Heart right ventricle (tissue), 16 donors: ENCODE data around the gene SPTBN4. TPM values are rescaled to one million over a fixed set of nuclear protein-coding genes. Genes with fewer than 3 reads are reported as not detected.

Experiments used
- ATAC-seq, 8 donors: fragments of 200-7000 bp; cut with Tn5 transposase; one replicate each; pipeline ENCODE4 v1.9.1; 2020; ENCODE audit warnings: mild to moderate bottlenecking in 8 of 8, moderate library complexity in 8 of 8, moderate number of reproducible peaks in 1 of 8
- DNase-seq, 2 donors: peaks; one replicate each; pipeline ENCODE4 v3.0.0-alpha.2; 2020
- H3K27ac ChIP-seq, 10 donors: fragments of 200-600 bp; sonication (generic) in 2 of 10; one replicate each; pipeline versions ENCODE4 v1.5.0 to v1.8.0; 2020 to 2022; ENCODE audit warnings: mild to moderate bottlenecking in 3 of 10
- H3K27me3 ChIP-seq, 7 donors: fragments of 200-600 bp; one replicate each; pipeline ENCODE4 v1.8.0; 2021 to 2022; ENCODE audit warnings: mild to moderate bottlenecking in 2 of 7
- H3K36me3 ChIP-seq, 9 donors: fragments of 200-600 bp; sonication (generic) in 1 of 9; one replicate each; pipeline versions ENCODE4 v1.5.0 to v1.8.0; 2020 to 2022; ENCODE audit warnings: mild to moderate bottlenecking in 2 of 9
- H3K4me1 ChIP-seq, 9 donors: fragments of 200-600 bp; sonication (generic) in 1 of 9; one replicate each; pipeline versions ENCODE4 v1.5.0 to v1.8.0; 2020 to 2022; ENCODE audit warnings: mild to moderate bottlenecking in 4 of 9
- H3K4me3 ChIP-seq, 10 donors: fragments of 200-600 bp; sonication (generic) in 2 of 10; one replicate each; pipeline versions ENCODE4 v1.5.0 to v1.8.0; 2020 to 2022; ENCODE audit warnings: mild to moderate bottlenecking in 7 of 10, moderate library complexity in 2 of 10
- H3K9me3 ChIP-seq, 11 donors: fragments of 200-600 bp in 10 of 11; sonication (generic) in 2 of 11; one replicate each; pipeline versions ENCODE4 v1.5.0 to v1.8.0; 2013 to 2022; ENCODE audit warnings: mild to moderate bottlenecking in 2 of 11, control low read depth in 1 of 11, moderate library complexity in 1 of 11
- CTCF ChIP-seq, 9 donors: fragments of 200-600 bp; sonication (generic) in 2 of 9; IDR thresholded peaks; one replicate each; pipeline versions ENCODE4 v1.5.0 to v1.8.0; 2021 to 2022; ENCODE audit warnings: antibody characterized with exemption in 9 of 9, mild to moderate bottlenecking in 5 of 9, moderate library complexity in 1 of 9
- WGBS, 2 donors: extraction: QIAGEN DNeasy Blood & Tissue Kit; methylation state at CpG; one replicate each; pipeline ENCODE4 v1.1.7; 2013; ENCODE audit warnings: inconsistent platforms in 1 of 2; 5-methylcytosine and 5-hydroxymethylcytosine counted together
- intact Hi-C, 10 donors: fragments of 100-400 bp; cut with DNase I; formaldehyde crosslinking; loops; one replicate each; pipeline versions ENCODE4 v1.11.1 to v1.14.2; 2022
- polyA plus RNA-seq, 2 donors: library from polyadenylated mRNA; stranded (reverse); fragments of 200-250 nt; gene quantifications; one replicate each; pipeline ENCODE4 v1.2.3, GENCODE V29; 2013
- total RNA-seq, 10 donors: library from RNA; stranded (reverse); fragmentation: NEBNext Ultra II Directional in 3 of 10; extraction: Animal tissue kit (Norgen Biotek cat#: 25700) in 3 of 10; gene quantifications; one replicate each; pipeline versions ENCODE4 v1.2.1 to v1.2.4, GENCODE V29; 2021 to 2023
- donor health status: Arrhythmogenic right ventricular cardiomyopathy.
- donor health status: ischemic (EF 13 %, LVEDD 7.1; RV severe dilation, severe dysfunction).
- donor health status: healthy with polysubstance abuse.
- donor health status: DM: no; HTN: yes; CAD: no.
- donor health status: DM: no; HTN: no; CAD: no.
- donor health status: ischemic (EF 25% LVEDD 6.9; RV normal size, moderate dysfunction).
- donor health status: ischemic (EF 25% LVEDD 5.7; RV mildly dilated, moderate dysfunction).
- donor health status: healthy.
- donor health status: DM: yes; HTN: yes; CAD: no.
- donor health status: Ischemic cardiomyopathy.
- donor health status: ischemic (EF 35%, LVEDD 5.7; RV mildly dilated, moderate dysfunction).
- donor health status: nonischemic (EF 11% LVEDD 7.7; RV severe dilation, severe dysfunction).
- donor health status: DM: yes; HTN: yes; CAD: no.
- donor health status: PGD.
- donor health status: ischemic (EF 29% LVEDD 5.4; RV normal size, mild dysfunction).
- donor health status: nonischemic (EF 23%, LVEDD 6.1; RV moderate dilation, normal function).

SPTBN4 gene
- total and polyA plus RNA-seq, 12 donors, result 3.0 to 13.8 (median 4.9) TPM

- TF ChIP-seq CTCF (IDR thresholded peaks at IDR 0.05), result no peak
- 81 to 83% methylated on average over 17 of the region's 17 CpGs for WGBS, 2 donors
- H3K4me3 ChIP-seq, result no peak overlapping the region
- H3K4me1 ChIP-seq, result no peaks in the 10 kb centered on the region
- H3K27ac ChIP-seq, result no peak overlapping the region
- H3K27me3 ChIP-seq, result peaks cover 0 to 55% (median 33%) of the 10 kb centered on the region in 7 donors
- DNase-seq (no peak), ATAC-seq (no peak)
- no peaks in the 10 kb centered on the region for H3K9me3 ChIP-seq
- intact Hi-C loops, result loop anchor here in 1 of 10 donors (5.0 kb wide), 1 partner anchor 41 kb away; no protein-coding TSS in a partner anchor
- no peaks in the 10 kb centered on the region for H3K36me3 ChIP-seq
These were observed 89.3 kb downstream of the SPTBN4 start for GRCh38 chr19:40555978-40556689.

- Histone ChIP-seq H3K9me3 (no peaks in the 10 kb centered on the region), H3K27ac (no peak overlapping the region), H3K4me1 (no peaks in the 10 kb centered on the region), H3K4me3 (no peak overlapping the region), H3K27me3 (peaks cover 0 to 51% (median 41%) of the 10 kb centered on the region in 7 donors), H3K36me3 (no peaks in the 10 kb centered on the region)
- 83 to 87% methylated on average over 24 of the region's 24 CpGs for WGBS, 2 donors
- DNase-seq (no peak), ATAC-seq (no peak)
- TF ChIP-seq CTCF (IDR thresholded peaks at IDR 0.05), result no peak
- intact Hi-C loops, result loop anchor here in 1 of 10 donors (5.0 kb wide), 1 partner anchor 40 kb away; no protein-coding TSS in a partner anchor
These were observed 90.2 kb downstream of the SPTBN4 start for GRCh38 chr19:40556953-40557530.

GRCh38 chr19:40559394-40559793 lies 92.6 kb downstream of the SPTBN4 start:
- TF ChIP-seq CTCF (IDR thresholded peaks at IDR 0.05), result no peak
- Histone ChIP-seq H3K4me3 (no peak overlapping the region), H3K27me3 (peaks cover 0 to 36% (median 24%) of the 10 kb centered on the region in 7 donors), H3K9me3 (no peaks in the 10 kb centered on the region), H3K4me1 (no peaks in the 10 kb centered on the region), H3K36me3 (no peaks in the 10 kb centered on the region), H3K27ac (no peak overlapping the region)
- intact Hi-C loops, result loop anchor here in 1 of 10 donors (5.0 kb wide), 1 partner anchor 38 kb away; no protein-coding TSS in a partner anchor
- no peak for DNase-seq
- ATAC-seq, result no peak
- 76 to 94% methylated on average over 3 of the region's 3 CpGs for WGBS, 2 donors

GRCh38 chr19:40560092-40560507 lies 93.3 kb downstream of the SPTBN4 start:
- H3K4me3 ChIP-seq, result no peak overlapping the region
- no peak overlapping the region for H3K27ac ChIP-seq
- no peaks in the 10 kb centered on the region for H3K4me1 ChIP-seq
- TF ChIP-seq CTCF (IDR thresholded peaks at IDR 0.05), result no peak
- ATAC-seq, result peak in 1 of 8 donors; percentile 50
- intact Hi-C loops, result no loop called here
- no peaks in the 10 kb centered on the region for H3K36me3 ChIP-seq
- WGBS, 2 donors, result 70 to 74% methylated on average over 20 of the region's 20 CpGs
- no peaks in the 10 kb centered on the region for H3K9me3 ChIP-seq
- peaks cover 0 to 36% (median 24%) of the 10 kb centered on the region in 7 donors for H3K27me3 ChIP-seq
- DNase-seq, result no peak
